Ovary (tissue), 9 donors: ENCODE measurements around the gene SLC2A13. TPM values are rescaled to one million over a fixed set of nuclear protein-coding genes. Genes with fewer than 3 reads are reported as not detected.

ENCODE experiments used
- DNase-seq, 5 donors: peaks; one replicate each; pipeline ENCODE4 v3.0.0-alpha.2; 2019 to 2020
- H3K27ac ChIP-seq, 2 donors: fragments of 200-600 bp; one replicate each; pipeline versions ENCODE4 v1.5.1 to v1.8.0; 2019 to 2022
- H3K27me3 ChIP-seq: fragments of 200-600 bp; one replicate; pipeline ENCODE4 v1.8.0; 2022
- H3K36me3 ChIP-seq: fragments of 200-600 bp; sonication (generic); one replicate; pipeline ENCODE4 v1.5.1; 2019
- H3K4me1 ChIP-seq: one replicate; pipeline ENCODE4 v1.8.1; 2013; ENCODE audit warnings: mild to moderate bottlenecking, moderate library complexity; ENCODE audit not compliant: insufficient read depth
- H3K4me3 ChIP-seq: fragments of 200-600 bp; sonication (generic); one replicate; pipeline ENCODE4 v1.5.1; 2017
- H3K9me3 ChIP-seq, 2 donors: fragments of 200-600 bp in 1 of 2; sonication (generic) in 1 of 2; one replicate each; pipeline versions ENCODE4 v1.5.1 to v1.8.1; 2013 to 2019; ENCODE audit warnings: mild to moderate bottlenecking in 1 of 2, moderate library complexity in 1 of 2
- CTCF ChIP-seq, 3 donors: fragments of 450-650 bp in 2 of 3; fragments of 200-600 bp in 1 of 3; IDR thresholded peaks; one replicate each; pipeline versions ENCODE4 v1.5.1 to v1.8.0; 2016 to 2022; ENCODE audit warnings: antibody characterized with exemption in 3 of 3, mild to moderate bottlenecking in 1 of 3
- EP300 ChIP-seq: sonication (generic); formaldehyde crosslinking; IDR thresholded peaks from one replicate; pipeline ENCODE4 v1.6.1; 2017; ENCODE audit warnings: antibody characterized with exemption
- POLR2A ChIP-seq: fragments of 450-650 bp; IDR thresholded peaks from one replicate; pipeline ENCODE4 v1.6.1; 2017; ENCODE audit warnings: antibody characterized with exemption, mild to moderate bottlenecking, moderate library complexity
- WGBS, 3 donors: extraction: QIAGEN DNeasy Blood & Tissue Kit in 1 of 3; methylation state at CpG; one replicate each; pipeline versions ENCODE4 v1.1.5 to v1.1.7; 2013 to 2017; 5-methylcytosine and 5-hydroxymethylcytosine counted together
- intact Hi-C, 4 donors: fragments of 100-400 bp; cut with DNase I; formaldehyde crosslinking; loops; one replicate each; pipeline versions ENCODE4 v1.11.0 to v1.15.1; 2022 to 2023
- polyA plus RNA-seq, 2 donors: library from polyadenylated mRNA; stranded (reverse); fragments of 200-250 nt in 1 of 2; fragments of 350-450 nt in 1 of 2; fragmentation: Illumina TruSeq in 1 of 2; extraction: RNeasy Lipid Tissue Mini Kit (QIAGEN cat#74804) in 1 of 2; gene quantifications; one replicate each; pipeline ENCODE4 v1.2.3, GENCODE V29; 2013 to 2014
- total RNA-seq, 7 donors: library from RNA; depleted of rRNA in 2 of 7; stranded (reverse); fragments of >200 nt in 2 of 7; fragmentation: NEBNext Ultra II Directional in 3 of 7; extraction: Animal tissue kit (Norgen Biotek cat#: 25700) in 3 of 7; gene quantifications; one replicate each; pipeline versions ENCODE4 v1.1.0 to v1.2.4, GENCODE V29; 2016 to 2023
- donor health status: DM: no; HTN: no; CAD: no; lungs with moderate emphysema.
- donor health status: DM: no; HTN: no; CAD: no.
- donor health status: Bipolar disorder and iron deficiency.
- donor health status: DM: yes; HTN: yes; CAD: no.
- donor health status: DM: no; HTN: no; CAD: no.
- donor health status: DM: yes; HTN: yes; CAD: no.

Gene SLC2A13
- total and polyA plus RNA-seq, 9 donors = 2.3 to 24.3 (median 7.9) TPM

- TF ChIP-seq EP300 (no peak), POLR2A (no peak), CTCF (IDR thresholded peaks at IDR 0.05) (no peak)
- intact Hi-C loops = no loop called here
- Histone ChIP-seq H3K36me3 (no peaks in the 10 kb centered on the region), H3K9me3 (no peaks in the 10 kb centered on the region), H3K27ac (no peak overlapping the region), H3K27me3 (no peaks in the 10 kb centered on the region), H3K4me3 (no peak overlapping the region), H3K4me1 (no peaks in the 10 kb centered on the region)
- no peak for DNase-seq
- 88 to 94% (median 89%) methylated on average over 3 of the region's 3 CpGs for WGBS, 3 donors
Observed at GRCh38 chr12:39886106-39886505, 219.8 kb downstream of the SLC2A13 start.

GRCh38 chr12:39884616-39885125, 221.2 kb downstream of the SLC2A13 start:
- Histone ChIP-seq H3K4me3 (no peak overlapping the region), H3K27me3 (no peaks in the 10 kb centered on the region), H3K27ac (no peak overlapping the region), H3K36me3 (no peaks in the 10 kb centered on the region), H3K4me1 (no peaks in the 10 kb centered on the region), H3K9me3 (no peaks in the 10 kb centered on the region)
- no peak for DNase-seq
- 95 to 99% (median 96%) methylated on average over 2 of the region's 2 CpGs for WGBS, 3 donors
- TF ChIP-seq POLR2A = no peak
- TF ChIP-seq CTCF (IDR thresholded peaks at IDR 0.05) = no peak
- TF ChIP-seq EP300 = no peak
- intact Hi-C loops = no loop called here

GRCh38 chr12:39883411-39883810, 222.5 kb downstream of the SLC2A13 start:
- no peak for DNase-seq
- Histone ChIP-seq H3K27ac (no peak overlapping the region), H3K36me3 (no peaks in the 10 kb centered on the region), H3K4me3 (no peak overlapping the region), H3K27me3 (no peaks in the 10 kb centered on the region), H3K9me3 (no peaks in the 10 kb centered on the region), H3K4me1 (no peaks in the 10 kb centered on the region)
- intact Hi-C loops = no loop called here
- no peak for TF ChIP-seq EP300
- TF ChIP-seq POLR2A = no peak
- WGBS, 3 donors = 49 to 56% (median 50%) methylated on average over 2 of the region's 2 CpGs

GRCh38 chr12:39878753-39879152, 227.1 kb downstream of the SLC2A13 start:
- DNase-seq = no peak
- H3K4me3 ChIP-seq = no peak overlapping the region
- no peaks in the 10 kb centered on the region for H3K36me3 ChIP-seq
- no peak overlapping the region for H3K27ac ChIP-seq
- intact Hi-C loops = no loop called here
- H3K9me3 ChIP-seq = no peaks in the 10 kb centered on the region
- TF ChIP-seq CTCF (IDR thresholded peaks at IDR 0.05) (no peak), EP300 (no peak), POLR2A (no peak)
- H3K4me1 ChIP-seq = no peaks in the 10 kb centered on the region
- no peaks in the 10 kb centered on the region for H3K27me3 ChIP-seq

- no peak for DNase-seq
- Histone ChIP-seq H3K4me1 (no peaks in the 10 kb centered on the region), H3K27me3 (no peaks in the 10 kb centered on the region), H3K27ac (no peak overlapping the region), H3K9me3 (no peaks in the 10 kb centered on the region), H3K4me3 (no peak overlapping the region), H3K36me3 (no peaks in the 10 kb centered on the region)
- TF ChIP-seq CTCF (IDR thresholded peaks at IDR 0.05) = no peak
- no peak for TF ChIP-seq POLR2A
- no peak for TF ChIP-seq EP300
- intact Hi-C loops = no loop called here
Observed at GRCh38 chr12:39875721-39876120, 230.2 kb downstream of the SLC2A13 start.
